Fibroblast of peridontal ligament (primary cell): ENCODE measurements around the gene NOSTRIN.
A peak's percentile ranks its signal among the peaks of the same experiment; 100 is the strongest.
"Not testable (repeated sequence)": the region's sequence is repeated elsewhere in the genome, so short reads cannot be mapped to it uniquely, and the experiment has no call there.

Source experiments
- DNase-seq: peaks from one replicate; pipeline ENCODE4 v3.0.0-alpha.2; 2010; ENCODE audit errors: extremely low read depth

Gene NOSTRIN

DNA sequence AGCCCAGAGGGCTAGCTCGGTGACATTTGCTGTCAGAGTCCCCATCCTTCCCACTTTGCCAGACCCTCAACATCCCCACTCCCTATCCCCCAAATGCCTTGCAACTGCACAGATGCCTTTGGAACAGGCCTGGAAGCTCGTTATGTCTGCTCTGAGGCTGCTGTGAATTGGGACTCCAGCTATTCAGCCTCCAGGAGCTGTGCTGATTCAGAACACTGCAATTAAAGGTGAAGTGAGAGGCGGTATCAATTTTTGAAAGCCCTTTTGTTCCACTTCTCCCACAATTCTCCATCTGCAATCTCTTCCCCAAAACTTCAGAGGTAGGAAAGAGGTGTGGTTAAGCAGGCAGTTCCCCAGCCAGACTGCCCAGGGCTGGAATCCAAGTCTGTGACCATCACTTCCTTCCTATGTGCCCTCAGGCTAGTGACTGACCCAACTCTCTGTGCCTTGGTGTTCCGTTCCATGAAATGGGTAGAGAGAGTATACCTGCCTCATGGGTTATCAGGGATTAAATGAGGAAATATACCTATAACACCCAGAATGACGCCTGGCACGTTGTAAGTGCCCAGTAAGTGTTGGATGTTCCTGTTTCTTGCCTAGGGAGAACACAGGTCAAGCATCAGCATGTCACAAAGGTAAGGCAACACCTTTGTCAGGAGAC lies 17.5 kb downstream of the NOSTRIN start:
- no peak for DNase-seq

DNA sequence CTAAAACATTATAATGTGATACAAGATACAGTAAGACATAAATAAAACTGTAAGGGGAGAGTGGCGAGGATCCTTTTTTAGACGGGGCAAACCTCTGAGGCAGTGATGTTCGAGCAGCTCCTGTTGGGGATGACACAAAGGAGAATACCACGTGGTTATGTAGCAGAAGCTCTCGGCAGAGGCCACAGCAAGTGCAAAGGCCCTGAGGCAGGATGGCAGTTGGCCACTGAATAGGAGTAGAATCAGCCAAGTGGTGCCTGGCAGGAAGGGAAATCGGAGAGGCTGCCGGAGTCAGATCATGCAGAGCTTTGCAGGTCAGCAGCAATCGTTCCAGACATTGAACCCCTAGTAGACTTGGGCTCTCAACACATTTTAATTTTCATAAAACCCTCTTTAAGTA lies 19.1 kb downstream of the NOSTRIN start:
- DNase-seq: no peak

DNA sequence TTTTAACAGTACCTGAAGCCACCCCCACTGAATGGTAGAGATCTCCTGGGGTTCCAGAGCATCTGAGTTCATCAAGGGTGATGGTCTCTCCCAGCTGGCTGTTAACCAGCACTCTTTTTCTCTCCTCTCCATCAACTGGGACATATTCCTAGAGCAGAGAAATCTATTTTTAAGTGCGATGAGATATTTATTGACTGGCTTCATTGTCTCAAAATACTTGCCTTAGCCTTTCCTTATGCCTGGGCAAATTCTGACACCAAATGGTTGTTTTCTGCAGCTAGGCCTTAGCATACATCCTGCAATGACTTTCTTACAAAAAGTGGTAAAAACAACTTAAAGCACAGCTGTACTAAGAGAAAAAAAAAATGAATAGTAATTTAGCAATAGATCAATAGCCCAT lies 19.6 kb downstream of the NOSTRIN start:
- no peak for DNase-seq

DNA sequence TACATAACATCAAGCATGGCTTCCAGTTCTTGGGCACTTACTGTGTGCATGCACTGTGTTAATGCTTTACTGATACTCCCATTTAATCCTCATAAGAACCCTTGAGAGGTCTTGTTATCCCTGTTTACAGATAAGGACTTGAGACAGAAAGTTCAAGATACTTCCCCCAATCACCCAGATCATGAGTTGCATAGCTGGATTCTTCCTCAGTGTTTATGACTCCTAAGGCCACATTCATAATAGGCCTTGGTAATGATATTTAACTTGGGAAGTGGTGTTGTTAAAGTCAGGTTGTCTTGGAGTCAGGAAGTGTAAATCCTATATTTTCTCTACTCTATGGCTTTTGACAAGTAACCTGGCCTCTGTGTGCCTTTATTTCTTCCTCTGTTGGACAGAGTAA lies 22.7 kb downstream of the NOSTRIN start:
- DNase-seq: no peak

DNA sequence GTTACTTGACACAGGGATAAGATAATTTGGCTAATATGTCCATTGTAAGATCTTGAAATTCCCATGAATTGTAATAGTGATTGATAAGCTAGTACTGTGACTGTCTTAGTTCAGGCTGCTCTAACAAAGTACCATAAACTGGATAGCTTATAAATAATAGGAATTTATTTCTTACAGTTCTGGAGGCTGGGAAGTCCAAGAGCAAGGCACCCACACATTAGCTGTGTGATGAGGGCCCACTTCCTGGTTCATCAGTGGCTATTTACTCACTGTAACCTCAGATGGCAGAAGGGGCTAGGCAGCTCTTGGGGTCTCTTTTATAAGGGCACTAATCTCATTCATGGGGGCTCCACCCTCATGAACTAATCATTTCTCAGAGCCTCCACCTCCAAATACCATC lies 28.5 kb downstream of the NOSTRIN start:
- DNase-seq: no peak

DNA sequence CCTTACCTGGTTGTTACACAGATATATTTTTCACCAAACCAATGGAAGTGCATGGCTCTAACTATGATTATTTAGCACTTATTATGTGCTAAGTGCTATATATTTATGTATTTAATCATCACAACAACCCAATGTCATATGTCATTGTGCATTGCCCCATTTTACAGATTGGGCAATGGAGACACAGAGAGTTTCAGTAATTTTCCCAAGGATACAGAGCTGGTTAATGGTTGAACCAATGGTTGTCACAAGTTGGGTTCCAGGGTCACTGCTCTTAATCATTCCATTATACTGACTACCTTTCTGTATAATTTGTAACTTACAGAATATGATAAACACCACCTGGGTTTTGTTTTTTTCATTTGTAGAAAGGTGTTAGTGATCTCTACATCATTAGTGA lies 29.2 kb downstream of the NOSTRIN start:
- no peak for DNase-seq

DNA sequence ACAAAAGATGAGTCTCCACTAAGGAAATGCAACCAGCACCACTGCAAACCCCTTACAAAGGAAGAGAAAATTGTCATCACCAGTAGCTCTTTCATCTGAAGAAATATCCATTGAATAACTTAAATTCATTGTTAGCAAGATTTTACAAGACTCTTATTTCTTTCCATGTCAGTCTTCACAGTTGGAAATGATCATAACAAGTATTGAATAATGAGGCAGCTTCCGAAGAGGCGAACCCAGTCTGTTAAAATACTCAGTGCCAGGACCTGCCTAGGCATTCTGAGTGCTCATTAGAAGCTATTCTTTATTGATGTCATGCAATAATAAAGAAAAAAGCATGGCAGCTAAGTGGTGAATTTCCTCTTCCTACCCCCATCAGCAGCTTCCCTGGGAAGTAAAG lies 33.5 kb downstream of the NOSTRIN start:
- DNase-seq: no peak

DNA sequence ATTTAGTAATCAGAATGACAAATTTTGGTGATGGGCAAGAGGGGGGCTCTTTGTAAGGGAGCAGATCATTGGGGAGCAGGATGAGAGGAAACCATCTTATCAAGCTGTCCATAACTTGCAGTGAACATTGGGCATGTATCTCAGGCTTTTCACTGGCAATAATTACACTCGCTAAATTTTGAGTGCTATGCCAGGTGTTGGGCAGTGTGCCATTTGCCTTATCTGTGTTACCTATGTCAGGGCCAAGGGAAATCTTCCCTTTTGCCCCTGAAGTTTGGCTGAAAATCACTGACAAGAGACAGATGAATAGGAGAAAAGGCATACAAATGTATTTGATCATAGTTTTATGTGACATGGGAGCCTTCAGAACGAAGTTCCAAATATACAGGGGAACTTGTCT lies 39.0 kb downstream of the NOSTRIN start:
- DNase-seq: no peak

DNA sequence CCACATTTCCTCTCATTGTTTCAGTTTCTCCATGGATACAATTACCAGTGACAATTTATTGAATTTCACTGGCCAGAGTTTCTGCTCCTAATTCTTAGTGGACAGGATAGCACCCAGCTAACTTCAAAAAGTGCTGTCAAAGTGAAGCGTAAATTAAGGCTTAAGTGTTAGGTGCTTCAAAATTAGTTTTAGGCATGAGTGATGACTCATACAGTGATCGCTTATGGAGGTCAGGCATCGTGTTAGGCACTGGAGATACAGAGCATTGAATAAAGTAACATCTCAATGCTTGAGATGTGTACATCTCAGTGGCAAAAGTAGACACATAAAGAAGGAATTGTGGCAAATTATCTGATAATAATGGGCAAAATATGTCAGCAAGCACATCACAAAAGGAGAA lies 40.8 kb downstream of the NOSTRIN start:
- DNase-seq: no peak

DNA sequence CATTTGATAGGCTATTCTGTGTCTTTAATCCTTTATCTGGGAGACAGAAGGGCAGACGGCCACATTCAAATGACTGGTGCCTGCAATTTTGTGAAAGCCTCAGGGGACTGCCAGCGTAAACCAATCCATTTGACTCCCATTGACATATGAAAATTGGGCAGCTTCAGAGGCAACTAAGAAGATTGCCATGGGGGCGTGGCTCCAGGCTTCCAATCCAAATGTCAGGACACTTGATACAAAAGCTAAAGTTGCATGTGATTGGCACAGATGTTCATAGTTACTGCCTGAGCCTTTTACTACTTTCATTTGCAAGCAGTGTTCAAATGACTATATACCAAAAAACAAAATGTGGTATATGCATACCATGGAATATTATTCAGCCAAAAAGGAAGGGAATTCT lies 45.8 kb downstream of the NOSTRIN start:
- peak; percentile 37 for DNase-seq

DNA sequence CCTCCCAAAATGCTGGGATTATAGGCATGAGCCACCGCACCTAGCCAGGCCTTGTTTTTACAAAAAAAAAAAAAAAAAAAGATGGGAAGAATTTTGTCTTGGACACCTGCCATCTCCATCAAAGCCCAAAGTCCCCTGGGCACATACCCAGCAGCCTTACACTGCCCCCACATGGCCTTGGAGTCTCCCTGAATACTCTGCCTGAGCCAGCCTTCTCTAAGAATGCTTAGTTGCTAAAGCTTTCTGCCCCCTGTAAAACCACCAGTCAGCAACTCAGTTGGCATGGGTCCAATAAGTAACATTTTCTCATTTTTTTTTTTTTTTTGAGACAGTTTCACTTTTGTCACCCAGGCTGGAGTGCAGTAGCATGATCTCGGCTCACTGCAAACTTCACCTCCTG lies 47.2 kb downstream of the NOSTRIN start:
- peak; percentile 41 for DNase-seq

DNA sequence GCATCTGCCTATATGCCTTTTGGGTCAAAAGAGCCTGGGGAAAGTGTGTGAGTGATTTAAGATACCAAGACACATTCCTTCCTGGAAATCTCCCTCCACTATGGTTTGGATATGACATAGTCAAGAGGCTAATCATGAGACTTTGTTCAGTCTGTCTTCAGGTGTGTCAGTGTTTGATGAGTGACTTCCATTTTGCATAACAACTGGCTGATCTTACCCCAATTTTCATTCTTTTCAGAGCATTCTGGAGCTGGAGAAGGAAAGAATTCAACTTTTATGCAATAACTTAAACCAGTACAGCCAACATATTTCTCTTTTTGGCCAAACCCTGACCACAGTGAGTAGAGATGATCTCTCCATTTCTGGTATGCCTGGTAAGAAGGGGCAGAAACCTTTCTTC lies 48.4 kb downstream of the NOSTRIN start:
- DNase-seq: peak; percentile 33

DNA sequence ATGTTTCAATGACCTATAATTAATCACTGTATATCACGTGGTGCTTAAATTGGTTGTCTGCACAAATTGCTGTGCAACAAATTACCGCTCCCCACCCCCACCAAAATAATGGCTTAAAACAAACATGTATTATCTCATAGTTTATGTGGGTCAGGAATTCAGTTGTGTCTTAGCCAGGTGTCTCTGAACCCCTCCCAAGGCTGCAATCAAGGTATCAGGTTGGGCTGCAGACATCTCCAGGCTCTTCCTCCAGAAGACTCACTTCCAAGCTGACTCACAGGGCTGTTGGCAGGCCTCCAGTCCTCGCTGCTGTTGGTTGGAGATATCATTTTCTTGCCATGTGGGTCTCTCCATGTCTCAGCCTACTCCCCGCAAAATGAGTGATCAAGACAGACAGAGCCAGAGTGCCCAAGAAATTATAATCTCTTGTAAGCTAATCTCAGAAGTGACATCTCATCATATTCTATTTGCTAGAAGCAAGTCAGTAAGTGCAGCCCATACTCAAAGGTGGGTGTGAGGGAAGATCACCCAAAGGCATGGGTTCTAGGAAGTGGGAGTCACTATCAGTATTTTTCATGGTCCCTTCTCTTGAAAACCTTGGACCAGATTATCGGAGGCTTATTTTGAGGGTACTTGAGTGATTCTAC lies 49.4 kb downstream of the NOSTRIN start:
- DNase-seq: peak; percentile 71

DNA sequence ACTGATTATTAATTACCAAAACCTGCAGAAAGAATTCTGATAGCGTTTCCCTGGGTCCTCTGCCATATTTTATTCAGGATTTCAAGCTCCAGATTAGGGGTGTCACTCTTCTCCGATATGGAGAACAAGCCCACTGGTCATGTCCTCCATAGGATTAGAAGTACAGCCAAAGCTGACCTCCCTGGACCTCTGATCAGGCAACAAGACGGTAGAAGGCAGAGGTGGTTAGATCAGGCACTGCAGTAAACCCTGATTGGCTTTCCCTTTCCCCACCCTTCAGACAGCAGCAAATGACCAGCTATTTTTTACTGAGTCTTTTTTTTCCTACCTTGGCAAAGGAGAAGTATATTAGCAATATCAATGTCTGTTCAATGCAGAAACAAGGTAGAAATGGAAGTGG lies 50.0 kb downstream of the NOSTRIN start:
- DNase-seq: no peak

DNA sequence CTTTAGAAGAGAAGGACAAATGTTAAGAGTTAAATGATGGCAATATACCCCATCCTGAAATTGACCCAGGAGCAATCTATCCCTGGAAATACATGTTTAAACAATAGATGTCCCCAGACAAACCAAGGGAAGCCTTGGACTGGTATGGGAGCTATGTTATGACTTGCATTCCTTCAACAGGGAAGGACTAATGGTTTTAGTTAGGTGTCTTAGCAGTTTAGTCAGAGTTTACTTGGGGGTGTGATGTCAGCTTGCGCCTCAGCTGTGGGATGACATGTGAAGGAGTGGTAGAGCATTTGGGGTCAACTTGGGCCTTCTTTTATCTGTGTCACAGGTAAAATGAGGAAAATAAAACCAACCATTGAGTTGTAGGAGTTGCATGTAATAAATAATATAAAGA lies 51.0 kb downstream of the NOSTRIN start:
- DNase-seq: no peak

DNA sequence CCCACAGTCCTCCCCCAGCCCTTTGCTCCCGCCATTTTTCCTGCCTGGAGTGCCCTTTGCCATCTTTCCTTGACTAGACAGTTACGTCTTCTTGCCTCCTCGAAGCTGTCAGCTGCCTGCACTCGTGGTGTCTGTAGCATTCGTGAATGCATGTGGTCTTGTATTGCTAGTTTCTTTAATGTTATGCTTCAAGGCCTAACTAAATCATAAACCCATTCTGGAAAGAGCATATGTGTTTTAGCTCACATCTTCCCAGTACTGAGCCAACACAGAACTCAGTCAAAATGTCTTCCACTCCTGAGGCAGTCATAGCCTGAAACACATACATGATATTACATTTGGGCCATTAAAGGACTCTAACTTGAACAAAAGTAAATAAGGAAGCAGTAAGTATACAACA lies 52.2 kb downstream of the NOSTRIN start:
- no peak for DNase-seq

DNA sequence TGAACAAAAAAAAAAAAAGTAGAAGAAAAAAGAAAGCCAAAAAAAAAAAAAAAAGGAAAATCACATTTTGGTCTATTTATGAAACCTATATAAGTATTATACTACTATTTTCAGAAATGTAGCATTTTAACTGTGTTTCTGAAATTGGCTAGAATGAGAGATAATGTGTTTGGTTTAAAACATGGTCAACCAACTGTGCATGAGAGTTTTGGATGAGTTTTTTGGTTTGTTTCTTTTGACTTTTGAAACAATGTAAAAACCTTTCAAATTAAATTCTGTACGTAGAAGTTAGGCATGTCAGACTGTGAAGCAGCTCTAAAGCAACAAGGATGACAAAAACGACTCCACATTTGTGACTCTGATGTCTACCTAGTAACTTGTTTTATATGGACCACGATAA lies 53.2 kb downstream of the NOSTRIN start:
- DNase-seq: no peak

DNA sequence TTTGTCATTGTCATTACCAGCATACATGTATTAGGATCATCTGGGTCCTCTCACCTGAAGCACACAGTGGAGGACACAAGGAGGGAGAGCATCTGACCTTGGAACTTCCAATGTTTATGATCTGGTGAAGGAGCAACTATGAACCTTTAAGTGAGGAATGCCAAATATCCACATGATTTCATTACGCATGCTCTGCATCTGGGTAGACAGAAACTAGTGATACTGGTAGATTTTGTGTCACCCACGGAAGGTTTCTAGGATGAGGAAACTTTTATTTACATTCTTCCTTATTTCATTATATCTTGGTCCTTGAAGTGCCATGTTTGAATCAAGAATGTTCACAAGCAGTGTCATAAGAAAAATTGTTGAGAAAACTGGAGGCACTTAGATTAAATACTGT lies 55.7 kb downstream of the NOSTRIN start:
- DNase-seq: no peak

DNA sequence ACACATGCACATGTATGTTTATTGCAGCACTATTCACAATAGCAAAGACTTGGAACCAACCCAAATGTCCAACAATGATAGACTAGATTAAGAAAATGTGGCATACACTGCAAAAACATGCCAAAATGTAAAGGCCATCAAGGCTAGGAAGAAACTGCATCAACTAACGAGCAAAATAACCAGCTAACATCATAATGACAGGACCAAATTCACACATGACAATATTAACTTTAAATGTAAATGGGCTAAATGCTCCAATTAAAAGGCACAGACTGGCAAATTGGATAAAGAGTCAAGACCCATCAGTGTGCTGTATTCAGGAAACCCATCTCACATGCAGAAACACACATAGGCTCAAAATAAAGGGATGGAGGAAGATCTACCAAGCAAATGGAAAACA lies 64.7 kb downstream of the NOSTRIN start:
- DNase-seq: not testable (repeated sequence)

DNA sequence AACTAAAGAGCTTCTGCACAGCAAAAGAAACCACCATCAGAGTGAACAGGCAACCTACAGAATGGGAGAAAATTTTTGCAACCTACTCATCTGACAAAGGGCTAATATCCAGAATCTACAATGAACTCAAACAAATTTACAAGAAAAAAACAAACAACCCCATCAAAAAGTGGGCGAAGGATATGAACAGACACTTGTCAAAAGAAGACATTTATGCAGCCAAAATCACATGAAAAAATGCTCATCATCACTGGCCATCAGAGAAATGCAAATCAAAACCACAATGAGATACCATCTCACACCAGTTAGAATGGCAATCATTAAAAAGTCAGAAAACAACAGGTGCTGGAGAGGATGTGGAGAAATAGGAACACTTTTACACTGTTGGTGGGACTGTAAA lies 67.9 kb downstream of the NOSTRIN start:
- DNase-seq: not testable (repeated sequence)

DNA sequence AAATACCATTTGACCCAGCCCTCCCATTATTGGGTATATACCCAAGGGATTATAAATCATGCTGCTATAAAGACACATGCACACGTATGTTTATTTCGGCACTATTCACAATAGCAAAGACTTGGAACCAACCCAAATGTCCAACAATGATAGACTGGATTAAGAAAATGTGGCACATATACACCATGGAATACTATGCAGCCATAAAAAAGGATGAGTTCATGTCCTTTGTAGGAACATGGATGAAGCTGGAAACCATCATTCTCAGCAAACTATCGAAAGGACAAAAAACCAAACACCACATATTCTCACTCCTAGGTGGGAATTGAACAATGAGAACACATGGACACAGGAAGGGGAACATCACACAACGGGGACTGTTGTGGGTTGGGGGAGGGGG lies 68.4 kb downstream of the NOSTRIN start:
- DNase-seq: not testable (repeated sequence)

DNA sequence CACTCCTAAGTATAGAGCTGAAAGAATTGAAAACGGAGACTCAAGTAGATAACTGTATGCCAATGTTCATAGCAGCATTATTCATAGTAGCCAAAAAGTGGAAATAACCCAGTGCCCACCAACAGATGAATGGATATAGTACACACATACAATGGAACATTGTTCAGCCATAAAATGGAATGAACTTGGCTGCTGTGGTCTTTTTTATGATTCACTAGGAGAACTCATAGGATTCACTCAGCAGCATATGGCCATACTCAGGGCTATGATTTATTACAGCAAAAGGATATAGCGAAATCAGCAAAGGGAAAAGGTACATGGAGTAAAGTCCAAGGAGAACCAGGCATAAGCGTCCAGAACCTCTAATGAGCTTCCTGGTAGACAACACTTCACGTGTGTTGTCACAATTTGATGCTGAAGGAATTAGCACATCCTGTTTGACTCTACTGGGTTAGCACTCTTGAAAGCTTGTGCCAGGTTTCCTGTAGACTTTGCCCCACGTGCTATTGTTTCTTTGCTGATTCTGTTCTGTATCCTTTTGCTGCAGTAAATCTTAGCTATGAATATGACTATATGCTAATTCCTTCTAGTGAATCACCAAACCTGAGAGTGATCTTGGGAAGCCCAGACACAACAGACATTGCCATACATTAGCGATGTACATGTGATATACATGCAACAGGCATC lies 72.1 kb downstream of the NOSTRIN start:
- no peak for DNase-seq

DNA sequence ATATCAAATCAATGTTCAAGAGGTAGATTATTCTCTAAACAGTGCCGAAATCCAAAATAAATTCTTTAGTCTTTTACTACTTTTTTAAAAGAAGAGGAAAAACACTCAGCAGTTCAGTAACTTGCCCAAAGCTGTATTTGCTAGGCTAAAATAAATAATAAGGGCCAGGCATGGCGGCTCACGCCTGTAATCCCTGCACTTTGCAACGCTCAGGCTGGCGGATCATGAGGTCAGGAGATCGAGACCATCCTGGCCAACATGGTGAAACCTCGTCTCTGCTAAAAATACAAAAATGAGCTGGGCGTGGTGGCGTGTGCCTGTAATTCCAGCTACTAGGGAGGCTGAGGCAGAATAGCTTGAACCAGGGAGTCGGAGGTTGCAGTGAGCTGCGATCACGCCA lies 79.7 kb downstream of the NOSTRIN start:
- not testable (repeated sequence) for DNase-seq
